Duodenal mucosa (tissue), 2 donors: ENCODE data around the gene AQP12B.
"Not testable (repeated sequence)": the region's sequence is repeated elsewhere in the genome, so short reads cannot be mapped to it uniquely, and the experiment has no call there.

ENCODE experiments used
- H3K27ac ChIP-seq: one replicate; pipeline ENCODE4 v1.7.0; 2013; ENCODE audit warnings: low read depth, low read length
- H3K27me3 ChIP-seq, 2 donors: one replicate each; pipeline ENCODE4 v1.7.0; 2013; ENCODE audit warnings: low read length in 2 of 2, control low read depth in 1 of 2; ENCODE audit not compliant: insufficient read depth in 2 of 2, control insufficient read depth in 1 of 2
- H3K36me3 ChIP-seq, 2 donors: one replicate each; pipeline ENCODE4 v1.7.0; 2013; ENCODE audit warnings: low read length in 2 of 2, control low read depth in 1 of 2; ENCODE audit not compliant: insufficient read depth in 2 of 2, control insufficient read depth in 1 of 2
- H3K4me1 ChIP-seq, 2 donors: one replicate each; pipeline ENCODE4 v1.7.0; 2013; ENCODE audit warnings: low read length in 2 of 2, control low read depth in 1 of 2; ENCODE audit not compliant: insufficient read depth in 2 of 2, control insufficient read depth in 1 of 2
- H3K4me3 ChIP-seq, 2 donors: one replicate each; pipeline ENCODE4 v1.7.0; 2013; ENCODE audit warnings: low read length in 2 of 2, low read depth in 1 of 2
- H3K9ac ChIP-seq, 2 donors: one replicate each; pipeline ENCODE4 v1.7.0; 2013; ENCODE audit warnings: low read length in 2 of 2, low read depth in 1 of 2
- H3K9me3 ChIP-seq, 2 donors: one replicate each; pipeline ENCODE4 v1.7.0; 2013; ENCODE audit warnings: low read length in 2 of 2, control low read depth in 1 of 2; ENCODE audit not compliant: control insufficient read depth in 1 of 2

AQP12B gene

DNA sequence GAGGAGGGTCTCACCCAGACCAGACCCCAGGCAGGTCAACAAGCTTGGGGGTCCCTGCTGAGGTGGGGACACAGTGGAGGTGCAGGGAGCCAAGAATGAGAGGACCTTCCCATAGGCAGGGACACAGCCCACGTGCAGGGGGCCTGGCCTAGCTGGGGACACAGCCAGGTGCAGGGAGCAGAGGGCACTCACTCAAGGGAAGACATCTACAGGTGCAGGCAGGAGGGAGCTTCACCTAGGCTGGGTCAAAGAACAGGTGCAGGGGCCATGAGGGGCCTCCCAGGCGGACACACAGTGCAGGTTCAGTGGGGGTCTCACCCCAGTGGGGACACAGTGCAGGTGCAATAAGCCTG, 8.4 kb upstream of the AQP12B start:
- not testable (repeated sequence) for H3K4me3 ChIP-seq, H3K27ac ChIP-seq, H3K9me3 ChIP-seq, H3K9ac ChIP-seq, H3K36me3 ChIP-seq, H3K27me3 ChIP-seq
- peaks cover 10 to 19% of the 10 kb centered on the region in 2 donors for H3K4me1 ChIP-seq

DNA sequence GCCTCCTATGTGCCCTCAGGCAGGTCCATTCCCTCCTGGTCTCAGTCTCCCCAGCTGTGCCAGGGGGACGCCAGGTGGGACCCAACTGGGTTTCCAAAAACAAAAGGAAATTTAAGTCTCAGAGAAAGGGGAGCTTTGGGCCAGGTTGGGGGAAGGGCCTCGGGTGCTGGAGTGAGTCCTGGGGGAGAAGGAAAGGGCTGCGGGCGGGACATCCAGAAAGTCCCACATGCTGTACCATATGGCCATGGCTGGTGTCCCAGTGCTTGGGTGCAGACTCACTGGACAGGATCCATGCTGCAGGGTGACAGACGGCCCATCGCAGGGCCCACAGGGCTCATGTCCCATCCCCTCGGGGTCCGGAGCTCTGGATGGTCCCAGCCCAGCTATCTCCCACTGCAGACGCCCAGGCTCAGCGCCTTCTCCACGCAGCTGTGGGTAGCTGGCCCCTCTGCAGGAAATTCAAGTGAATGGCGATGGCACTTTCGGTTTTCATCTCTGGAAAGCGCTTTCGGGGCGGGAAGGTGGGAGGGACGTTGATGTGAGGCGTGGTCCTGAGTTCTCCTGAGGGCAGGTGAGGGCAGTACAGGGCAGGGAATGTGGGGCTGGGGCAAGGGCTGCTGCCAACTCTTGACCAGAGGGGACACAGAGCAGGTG, 7.9 kb upstream of the AQP12B start:
- not testable (repeated sequence) for H3K9me3 ChIP-seq, H3K27ac ChIP-seq

DNA sequence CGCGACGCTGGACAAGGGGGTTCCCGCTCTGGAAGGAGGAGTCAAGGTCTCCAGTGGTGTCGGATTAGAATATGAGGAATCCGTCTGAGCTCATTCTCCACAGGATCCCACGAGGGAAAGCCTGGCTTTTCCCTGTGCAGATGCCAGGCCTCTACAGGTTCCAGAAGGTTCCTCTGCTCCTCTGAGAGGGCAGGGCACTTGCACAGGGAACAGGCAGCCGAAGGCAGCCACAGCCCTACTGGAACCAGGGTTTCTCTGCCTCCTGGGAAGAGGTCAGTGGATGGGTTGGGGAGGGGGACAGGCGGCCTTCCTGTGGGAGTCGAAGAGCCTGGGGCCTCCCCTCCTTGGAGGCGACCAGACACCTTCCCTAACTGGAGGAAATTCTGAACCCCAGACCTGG, 7.3 kb upstream of the AQP12B start:
- peaks cover 15 to 24% of the 10 kb centered on the region in 2 donors for H3K4me1 ChIP-seq
- no peaks in the 10 kb centered on the region for H3K36me3 ChIP-seq
- no peaks in the 10 kb centered on the region for H3K9me3 ChIP-seq
- H3K27ac ChIP-seq, result no peak overlapping the region
- H3K4me3 ChIP-seq, result no peak overlapping the region
- peak overlapping the region; percentile 43 to 57 for H3K9ac ChIP-seq
- no peaks in the 10 kb centered on the region for H3K27me3 ChIP-seq

More for the DNA sequence above, 7.9 kb upstream of the AQP12B start:
- H3K36me3 ChIP-seq, H3K27me3 ChIP-seq: not testable (repeated sequence)
- Histone ChIP-seq H3K9ac (peak overlapping the region; percentile 43 to 57), H3K4me3 (peak overlapping the region; percentile 47 to 57), H3K4me1 (peaks cover 15 to 24% of the 10 kb centered on the region in 2 donors)

DNA sequence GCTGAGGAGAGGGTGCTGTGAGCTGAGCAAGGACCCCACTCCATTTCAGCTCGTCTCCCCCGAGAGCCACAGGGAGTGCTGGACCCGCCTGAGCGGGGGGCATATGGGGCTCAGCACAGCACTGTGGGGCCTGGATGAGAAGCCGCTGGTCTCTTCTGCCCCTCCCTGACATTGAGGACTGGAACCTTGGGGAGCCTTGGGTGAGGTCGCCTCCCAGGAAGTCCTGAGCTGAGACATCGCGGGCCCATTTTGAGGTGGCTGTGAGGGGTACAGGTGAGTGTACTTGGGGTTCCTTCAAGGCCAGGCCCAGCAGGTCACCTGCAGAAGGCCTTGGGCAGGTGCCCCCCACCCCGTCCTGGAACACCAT, 5.9 kb upstream of the AQP12B start:
- Histone ChIP-seq H3K27me3 (no peaks in the 10 kb centered on the region), H3K4me1 (peaks cover 15 to 26% of the 10 kb centered on the region in 2 donors), H3K9ac (no peak overlapping the region), H3K9me3 (no peaks in the 10 kb centered on the region), H3K36me3 (no peaks in the 10 kb centered on the region), H3K27ac (no peak overlapping the region), H3K4me3 (no peak overlapping the region)

DNA sequence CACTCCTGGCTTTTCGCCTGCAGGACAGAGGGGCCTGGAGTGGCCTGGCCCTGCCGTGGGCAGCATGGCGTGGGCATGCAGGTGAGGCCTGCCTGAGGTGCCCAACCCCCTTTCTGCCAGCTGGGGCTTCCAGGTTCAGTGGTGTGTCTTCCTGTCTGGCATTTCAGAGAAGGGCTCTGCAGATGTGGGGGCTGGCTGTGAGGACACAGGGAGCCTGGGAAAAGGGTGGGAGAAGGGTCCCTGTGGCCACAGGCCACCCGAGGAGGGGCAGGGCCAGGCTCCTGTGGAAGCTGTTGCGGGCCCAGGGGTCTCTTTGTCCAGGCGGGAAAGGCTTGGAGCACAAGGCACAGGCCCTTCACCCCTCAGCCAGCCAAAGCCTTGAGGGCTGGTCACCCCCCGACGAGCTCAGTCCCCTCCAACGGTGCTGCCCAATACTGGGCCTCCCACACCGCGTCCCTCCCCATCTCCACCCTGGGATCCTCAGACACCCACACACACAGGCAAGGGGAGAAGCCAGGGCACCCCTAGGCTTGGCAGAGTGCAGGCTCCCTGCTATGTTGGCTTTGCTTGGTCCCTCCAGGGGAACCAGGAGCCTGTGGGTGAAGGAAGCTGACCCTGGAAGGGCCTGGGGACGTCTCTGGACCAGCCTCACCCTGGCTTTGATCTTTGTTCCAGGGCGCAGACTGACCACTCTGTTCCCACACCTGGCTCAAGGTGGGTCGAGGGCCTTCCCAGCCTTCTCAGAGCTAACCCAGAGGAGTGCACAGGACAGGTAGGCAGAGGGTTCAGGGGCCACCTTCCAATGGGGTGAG, 5.3 kb upstream of the AQP12B start:
- Histone ChIP-seq H3K36me3 (no peaks in the 10 kb centered on the region), H3K27ac (no peak overlapping the region)

DNA sequence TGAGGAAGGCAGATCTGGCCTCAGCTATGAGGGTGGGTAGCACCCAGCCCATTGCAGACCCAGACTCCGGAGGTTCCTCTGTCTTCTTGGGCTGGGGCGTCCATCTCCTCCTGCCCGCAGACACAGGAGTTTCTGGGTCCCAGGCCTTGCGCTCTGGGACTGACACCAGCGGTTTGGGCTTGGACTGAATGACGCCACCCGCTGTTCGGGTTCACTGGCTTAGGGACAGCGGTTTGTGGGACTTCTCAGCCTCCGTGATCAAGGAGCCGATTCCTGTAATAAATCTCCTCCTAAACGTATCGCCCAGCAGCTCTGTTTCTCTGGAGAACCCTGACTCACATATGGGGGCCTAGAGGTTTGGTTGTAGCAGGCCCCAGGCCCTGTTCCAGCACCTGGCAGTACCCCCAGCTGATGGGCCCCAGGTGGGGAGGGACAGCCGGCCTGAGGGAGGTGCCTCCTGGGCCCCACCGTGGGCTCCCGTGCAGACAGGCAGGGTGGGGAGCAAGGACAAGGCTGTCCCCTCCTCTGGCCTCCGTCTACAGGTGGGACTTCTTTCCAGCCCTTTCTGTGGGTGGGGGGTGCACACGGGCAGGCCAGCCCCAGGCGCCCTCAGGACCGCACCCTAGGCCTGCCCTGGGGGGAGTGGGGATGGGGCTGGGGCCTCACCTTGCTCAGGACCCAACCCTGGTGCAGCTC, 4.5 kb upstream of the AQP12B start:
- Histone ChIP-seq H3K27ac (no peak overlapping the region), H3K9ac (no peak overlapping the region), H3K4me3 (no peak overlapping the region), H3K9me3 (no peaks in the 10 kb centered on the region), H3K27me3 (no peaks in the 10 kb centered on the region), H3K36me3 (no peaks in the 10 kb centered on the region), H3K4me1 (peaks cover 15 to 26% of the 10 kb centered on the region in 2 donors)

More for the DNA sequence above, 5.3 kb upstream of the AQP12B start:
- Histone ChIP-seq H3K4me1 (peaks cover 15 to 26% of the 10 kb centered on the region in 2 donors), H3K9me3 (no peaks in the 10 kb centered on the region), H3K4me3 (no peak overlapping the region), H3K9ac (no peak overlapping the region), H3K27me3 (no peaks in the 10 kb centered on the region)

DNA sequence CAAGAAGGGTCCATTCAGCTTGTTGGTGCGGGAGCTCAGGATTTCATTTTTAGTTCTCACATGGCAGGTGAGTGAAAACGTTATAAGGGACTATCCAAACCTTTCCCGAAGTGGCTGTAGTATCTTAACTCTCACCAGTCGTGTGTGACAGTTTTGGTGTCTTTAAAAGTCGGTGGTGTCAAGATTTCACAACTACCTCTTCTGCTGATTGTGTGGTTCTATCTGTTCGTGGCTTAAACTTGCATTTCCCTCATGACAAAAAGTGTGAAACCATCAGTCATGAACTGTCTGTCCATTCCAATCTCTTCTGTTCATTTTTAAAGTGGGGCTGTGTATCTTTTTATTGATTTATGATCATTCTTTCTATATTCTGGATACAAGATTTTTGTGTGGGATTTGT, 3.8 kb upstream of the AQP12B start:
- Histone ChIP-seq H3K36me3 (no peaks in the 10 kb centered on the region), H3K27me3 (no peaks in the 10 kb centered on the region), H3K9me3 (no peaks in the 10 kb centered on the region), H3K27ac (no peak overlapping the region), H3K4me3 (no peak overlapping the region), H3K9ac (peak overlapping the region in 1 of 2 donors; percentile 25), H3K4me1 (peaks cover 15 to 26% of the 10 kb centered on the region in 2 donors)

DNA sequence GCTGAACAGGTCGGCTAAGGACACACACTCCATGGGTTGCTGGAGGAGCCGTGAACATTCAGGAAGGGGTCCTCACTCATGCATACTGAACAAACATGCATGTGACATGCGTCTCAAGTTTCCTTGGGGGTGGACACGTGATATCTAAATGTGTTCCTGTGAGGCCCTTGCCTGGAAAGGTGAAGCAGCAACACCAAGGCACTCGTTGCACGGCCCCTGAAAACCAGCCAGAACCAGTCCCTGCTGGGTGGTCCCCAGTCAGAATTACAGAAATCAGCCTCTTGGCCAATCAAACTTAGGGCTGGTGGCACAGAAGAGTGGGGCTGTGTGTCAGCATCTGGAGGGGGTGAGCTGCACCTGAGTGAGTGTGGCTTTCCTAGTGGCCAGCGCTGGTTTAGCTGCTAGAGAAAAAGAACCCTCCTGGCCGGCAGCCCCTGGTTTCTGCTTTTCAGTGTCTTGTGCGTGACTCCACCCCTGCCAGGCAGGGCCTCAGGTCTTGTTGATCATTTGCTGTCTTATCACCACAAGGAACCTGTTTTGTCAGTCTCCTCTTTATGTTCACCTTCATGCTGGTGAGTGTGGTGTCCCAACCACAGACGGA, 3.2 kb upstream of the AQP12B start:
- no peak overlapping the region for H3K27ac ChIP-seq

DNA sequence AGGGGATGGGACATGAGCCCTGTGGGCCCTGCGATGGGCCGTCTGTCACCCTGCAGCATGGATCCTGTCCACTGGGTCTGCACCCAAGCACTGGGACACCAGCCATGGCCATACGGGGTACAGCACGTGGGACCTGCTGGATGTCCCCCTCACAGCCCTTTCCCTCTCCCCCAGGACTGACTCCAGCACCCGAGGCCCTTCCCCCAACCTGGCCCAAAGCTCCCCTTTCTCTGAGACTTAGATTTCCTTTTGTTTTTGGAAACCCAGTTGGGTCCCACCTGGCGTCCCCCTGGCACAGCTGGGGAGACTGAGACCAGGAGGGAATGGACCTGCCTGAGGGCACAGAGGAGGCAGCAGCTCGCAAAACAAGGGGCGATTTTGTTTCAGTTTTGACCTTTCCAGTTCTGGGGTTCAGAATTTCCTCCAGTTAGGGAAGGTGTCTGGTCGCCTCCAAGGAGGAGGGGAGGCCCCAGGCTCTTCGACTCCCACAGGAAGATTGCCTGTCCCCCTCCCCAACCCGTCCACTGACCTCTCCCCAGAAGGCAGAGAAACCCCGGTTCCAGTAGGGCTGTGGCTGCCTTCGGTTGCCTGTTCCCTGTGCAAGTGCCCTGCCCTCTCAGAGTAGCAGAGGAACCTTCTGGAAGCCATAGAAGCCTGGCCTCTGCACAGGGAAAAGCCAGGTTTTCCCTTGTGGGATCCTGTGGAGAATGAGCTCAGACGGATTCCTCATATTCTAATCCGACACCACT, 1.5 kb upstream of the AQP12B start:
- H3K9me3 ChIP-seq, H3K27me3 ChIP-seq, H3K36me3 ChIP-seq, H3K27ac ChIP-seq: not testable (repeated sequence)
- Histone ChIP-seq H3K4me3 (peak overlapping the region in 1 of 2 donors; percentile 50), H3K4me1 (peaks cover 15 to 19% of the 10 kb centered on the region in 2 donors), H3K9ac (peak overlapping the region; percentile 34 to 79)

More for the DNA sequence above, 3.2 kb upstream of the AQP12B start:
- Histone ChIP-seq H3K9ac (peak overlapping the region in 1 of 2 donors; percentile 25), H3K4me3 (no peak overlapping the region), H3K27me3 (no peaks in the 10 kb centered on the region), H3K36me3 (no peaks in the 10 kb centered on the region), H3K9me3 (no peaks in the 10 kb centered on the region), H3K4me1 (peaks cover 15 to 26% of the 10 kb centered on the region in 2 donors)
